ENCODE measurements around the gene DNASE2B. TPM values are rescaled to one million over a fixed set of nuclear protein-coding genes. Genes with fewer than 3 reads are reported as not detected.

DNASE2B gene
- total and polyA plus RNA-seq, 3 donors from 2014 or later: 0.25 to 1.3 (median 0.31) TPM

- H3K4me3 ChIP-seq: no peak overlapping the region
- no peak for DNase-seq
- no peaks in the 10 kb centered on the region for H3K9me3 ChIP-seq
- TF ChIP-seq CTCF (IDR thresholded peaks at IDR 0.05) (no peak), POLR2A (IDR thresholded peaks at IDR 0.05) (no peak)
- H3K27ac ChIP-seq: no peak overlapping the region
- no peaks in the 10 kb centered on the region for H3K4me1 ChIP-seq
- intact Hi-C loops (cut with DNase I; ENCODE audit: low total_unique reads): no loop called here
- no peaks in the 10 kb centered on the region for H3K27me3 ChIP-seq
- WGBS, 2 donors: 56 to 67% methylated on average over 3 of the region's 3 CpGs
- no peaks in the 10 kb centered on the region for H3K36me3 ChIP-seq (ENCODE audit: low read depth, missing control alignments)
Measured at GRCh38 chr1:84365225-84366221, 32.8 kb upstream of the DNASE2B start.

- Histone ChIP-seq H3K27me3 (no peaks in the 10 kb centered on the region), H3K36me3 (ENCODE audit: low read depth, missing control alignments) (no peaks in the 10 kb centered on the region), H3K9me3 (no peaks in the 10 kb centered on the region), H3K4me3 (no peak overlapping the region), H3K4me1 (no peaks in the 10 kb centered on the region), H3K27ac (peak overlapping the region in 1 of 2 donors; percentile 21)
- no peak for DNase-seq
- 61 to 62% methylated on average over 2 of the region's 2 CpGs for WGBS, 2 donors
- no peak for TF ChIP-seq POLR2A (IDR thresholded peaks at IDR 0.05)
- intact Hi-C loops (cut with DNase I; ENCODE audit: low total_unique reads): no loop called here
Measured at GRCh38 chr1:84366786-84367185, 31.5 kb upstream of the DNASE2B start.

- 46 to 59% methylated on average over 1 of the region's 1 CpG for WGBS, 2 donors
- H3K27ac ChIP-seq: peak overlapping the region in 1 of 2 donors; percentile 42
- no peaks in the 10 kb centered on the region for H3K4me1 ChIP-seq
- TF ChIP-seq CTCF (IDR thresholded peaks at IDR 0.05) (no peak), POLR2A (IDR thresholded peaks at IDR 0.05) (no peak)
- intact Hi-C loops (cut with DNase I; ENCODE audit: low total_unique reads): no loop called here
- no peaks in the 10 kb centered on the region for H3K36me3 ChIP-seq (ENCODE audit: low read depth, missing control alignments)
- DNase-seq: no peak
- H3K4me3 ChIP-seq: no peak overlapping the region
- H3K27me3 ChIP-seq: no peaks in the 10 kb centered on the region
- no peaks in the 10 kb centered on the region for H3K9me3 ChIP-seq
Measured at GRCh38 chr1:84367219-84367618, 31.1 kb upstream of the DNASE2B start.

GRCh38 chr1:84368441-84368840 lies 29.8 kb upstream of the DNASE2B start:
- no peak overlapping the region for H3K4me3 ChIP-seq
- no peak for TF ChIP-seq POLR2A (IDR thresholded peaks at IDR 0.05)
- no peak overlapping the region for H3K27ac ChIP-seq
- DNase-seq: no peak
- no peaks in the 10 kb centered on the region for H3K36me3 ChIP-seq (ENCODE audit: low read depth, missing control alignments)
- intact Hi-C loops (cut with DNase I; ENCODE audit: low total_unique reads): no loop called here
- no peaks in the 10 kb centered on the region for H3K9me3 ChIP-seq
- no peaks in the 10 kb centered on the region for H3K4me1 ChIP-seq
- WGBS, 2 donors: 95 to 97% methylated on average over 4 to 5 of the region's 5 CpGs
- no peaks in the 10 kb centered on the region for H3K27me3 ChIP-seq

GRCh38 chr1:84370266-84370665 lies 28.0 kb upstream of the DNASE2B start:
- TF ChIP-seq POLR2A (IDR thresholded peaks at IDR 0.05) (no peak), CTCF (IDR thresholded peaks at IDR 0.05) (no peak)
- Histone ChIP-seq H3K27ac (no peak overlapping the region), H3K9me3 (no peaks in the 10 kb centered on the region), H3K27me3 (no peaks in the 10 kb centered on the region), H3K4me1 (peaks cover 3% of the 10 kb centered on the region), H3K36me3 (ENCODE audit: low read depth, missing control alignments) (no peaks in the 10 kb centered on the region), H3K4me3 (no peak overlapping the region)
- intact Hi-C loops (cut with DNase I; ENCODE audit: low total_unique reads): no loop called here
- 85 to 92% methylated on average over 1 of the region's 1 CpG for WGBS, 2 donors
- no peak for DNase-seq
